D341Med (cell line): Measurements from ENCODE around the gene NFAM1.

ENCODE experiments used
- DNase-seq: peaks from one replicate; pipeline ENCODE4 v3.0.0; 2012; ENCODE audit warnings: low spot score

The NFAM1 gene

DNA sequence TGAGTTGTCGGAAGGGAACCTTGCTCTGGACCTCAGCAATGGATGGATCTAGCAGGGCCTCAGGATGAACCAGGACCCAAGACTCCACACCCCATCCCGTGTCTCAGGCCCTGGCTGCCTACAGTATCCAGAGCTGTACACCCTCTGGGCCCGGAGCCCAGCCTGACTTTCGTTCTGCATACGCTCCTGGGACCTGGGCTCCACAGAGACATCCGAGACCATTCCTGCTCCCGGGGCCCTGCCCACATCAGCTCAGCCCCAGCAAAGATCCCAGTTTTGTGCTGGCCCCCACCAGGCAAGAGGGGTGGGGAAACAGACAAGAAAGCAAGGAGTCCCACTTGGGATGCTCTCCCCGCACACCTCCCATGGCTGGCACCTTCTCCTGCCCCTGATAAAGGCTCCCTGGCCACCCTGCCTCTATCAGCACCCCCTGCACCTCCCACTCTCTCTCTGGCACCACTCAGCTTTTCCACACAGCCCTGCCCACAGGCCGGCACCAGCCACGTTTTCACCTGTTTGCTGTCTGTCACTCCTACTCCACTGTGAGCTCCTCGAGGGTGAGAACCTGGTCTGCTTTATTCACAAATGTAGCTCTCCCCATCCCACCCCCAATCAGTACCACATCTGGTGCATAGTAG, 97.2 kb downstream of the NFAM1 start:
- DNase-seq: no peak

DNA sequence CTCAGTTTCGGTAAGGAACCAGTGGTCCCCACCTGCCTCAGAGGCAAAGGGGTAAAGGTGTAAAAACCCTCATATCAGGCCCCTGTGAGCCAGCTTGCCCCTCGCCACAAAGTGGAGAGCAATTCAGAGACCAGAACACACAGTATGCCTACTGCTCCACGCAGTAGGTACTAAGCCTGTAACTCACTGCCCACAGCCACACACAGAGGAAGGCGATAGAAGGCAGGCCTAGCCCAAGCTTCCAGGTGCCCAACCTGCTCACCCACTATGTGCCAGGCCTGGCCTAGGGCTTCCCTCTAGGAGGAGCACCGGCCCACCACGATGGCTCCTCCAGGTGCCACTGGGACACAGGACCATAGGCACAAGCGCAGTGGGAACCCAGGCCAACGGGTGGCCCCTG, 98.7 kb downstream of the NFAM1 start:
- no peak for DNase-seq

DNA sequence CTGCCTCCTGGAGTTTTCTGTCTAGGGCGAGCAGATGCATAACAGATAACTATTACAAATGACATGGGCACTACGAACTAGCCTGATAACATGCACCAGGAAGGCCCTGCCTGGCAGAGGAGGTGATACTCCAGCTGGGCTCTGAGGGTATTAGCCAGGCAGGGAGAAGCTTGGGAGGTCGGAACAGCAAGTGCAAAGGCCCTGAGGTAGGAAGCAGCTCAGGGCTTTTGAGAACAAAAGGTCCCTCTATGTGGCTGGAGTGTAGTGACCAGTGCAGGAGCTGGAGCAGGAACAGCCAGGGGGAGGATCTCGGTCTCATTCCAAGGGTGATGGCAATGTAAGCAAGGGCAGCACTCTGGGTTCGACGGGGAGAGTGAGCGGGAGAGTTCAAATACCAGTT, 100.1 kb downstream of the NFAM1 start:
- no peak for DNase-seq

DNA sequence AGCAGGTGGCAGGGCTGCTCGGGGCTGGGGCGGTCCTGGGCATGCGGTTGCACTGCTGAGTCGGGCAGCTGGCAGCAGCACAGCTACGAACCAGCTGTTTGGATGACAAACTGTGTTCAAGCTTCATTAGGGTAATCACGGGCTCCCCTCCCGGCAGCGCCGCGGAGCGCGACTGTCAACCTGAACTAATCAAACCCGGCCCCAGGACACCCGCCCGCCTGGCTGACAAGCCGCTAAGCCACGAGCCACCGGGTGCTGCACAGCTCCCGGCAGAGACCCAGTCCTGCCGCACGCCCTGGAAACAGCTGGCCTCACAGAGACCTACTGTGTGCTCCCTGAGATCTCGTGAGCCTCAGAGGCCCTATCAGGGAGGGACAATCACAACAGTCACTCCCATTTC, 101.2 kb downstream of the NFAM1 start:
- DNase-seq: peak; percentile 89
